Measurements from ENCODE around the gene CLEC3A. TPM values are rescaled to one million over a fixed set of nuclear protein-coding genes. Genes with fewer than 3 reads are reported as not detected.

CLEC3A gene
- total and polyA plus RNA-seq, 4 donors = not detected

GRCh38 chr16:77993111-77993985 is 29.0 kb upstream of the CLEC3A start:
- no peak for ATAC-seq (ENCODE audit: insufficient read depth, low FRiP score)
- Histone ChIP-seq H3K4me1 (ENCODE audit: control insufficient read depth in 5 of 5, insufficient read depth in 5 of 5, low read length in 5 of 5) (peaks cover 0 to 4% (median 0%) of the 10 kb centered on the region in 5 donors), H3K27me3 (ENCODE audit: control insufficient read depth in 3 of 3, insufficient read depth in 3 of 3, low read length in 2 of 3) (no peaks in the 10 kb centered on the region), H3K27ac (ENCODE audit: low read depth in 1 of 2, low read length in 1 of 2) (no peak overlapping the region), H3K4me3 (no peak overlapping the region), H3K9me3 (ENCODE audit: control insufficient read depth in 4 of 4, insufficient read depth in 3 of 4, low read length in 3 of 4) (peaks cover 0 to 4% (median 1%) of the 10 kb centered on the region in 4 donors), H3K36me3 (ENCODE audit: control insufficient read depth in 4 of 4, insufficient read depth in 4 of 4, low read length in 4 of 4) (no peaks in the 10 kb centered on the region), H3K9ac (ENCODE audit: insufficient read depth in 1 of 2, low read length in 2 of 2) (no peak overlapping the region)
- no peak for TF ChIP-seq CTCF (IDR thresholded peaks at IDR 0.05; ENCODE audit: control extremely low read depth, extremely low read depth)
- peak; percentile 27 to 37 (median 32) for DNase-seq
- 45 to 47% methylated on average over 6 of the region's 6 CpGs for WGBS, 2 donors

GRCh38 chr16:77995843-77996455 is 26.4 kb upstream of the CLEC3A start:
- Histone ChIP-seq H3K27ac (ENCODE audit: low read depth in 1 of 2, low read length in 1 of 2) (no peak overlapping the region), H3K4me3 (no peak overlapping the region), H3K9ac (ENCODE audit: insufficient read depth in 1 of 2, low read length in 2 of 2) (no peak overlapping the region), H3K4me1 (ENCODE audit: control insufficient read depth in 5 of 5, insufficient read depth in 5 of 5, low read length in 5 of 5) (peaks cover 0 to 4% (median 0%) of the 10 kb centered on the region in 5 donors), H3K27me3 (ENCODE audit: control insufficient read depth in 3 of 3, insufficient read depth in 3 of 3, low read length in 2 of 3) (no peaks in the 10 kb centered on the region), H3K36me3 (ENCODE audit: control insufficient read depth in 4 of 4, insufficient read depth in 4 of 4, low read length in 4 of 4) (no peaks in the 10 kb centered on the region), H3K9me3 (ENCODE audit: control insufficient read depth in 4 of 4, insufficient read depth in 3 of 4, low read length in 3 of 4) (peaks cover 0 to 5% (median 1%) of the 10 kb centered on the region in 4 donors)
- no peak for ATAC-seq (ENCODE audit: insufficient read depth, low FRiP score)
- TF ChIP-seq CTCF (IDR thresholded peaks at IDR 0.05; ENCODE audit: control extremely low read depth, extremely low read depth) = no peak
- DNase-seq = no peak
- whole genome bisulfite sequencing, 2 donors = 85 to 90% methylated on average over 7 of the region's 7 CpGs

GRCh38 chr16:77998350-77999023 is 23.9 kb upstream of the CLEC3A start:
- H3K9me3 ChIP-seq (ENCODE audit: control insufficient read depth in 4 of 4, insufficient read depth in 3 of 4, low read length in 3 of 4) = peaks cover 0 to 5% (median 1%) of the 10 kb centered on the region in 4 donors
- no peaks in the 10 kb centered on the region for H3K27me3 ChIP-seq (ENCODE audit: control insufficient read depth in 3 of 3, insufficient read depth in 3 of 3, low read length in 2 of 3)
- H3K27ac ChIP-seq (ENCODE audit: low read depth in 1 of 2, low read length in 1 of 2) = no peak overlapping the region
- DNase-seq (no peak), ATAC-seq (ENCODE audit: insufficient read depth, low FRiP score) (no peak)
- 64 to 75% methylated on average over 10 of the region's 10 CpGs for WGBS, 2 donors
- peaks cover 0 to 2% (median 0%) of the 10 kb centered on the region in 5 donors for H3K4me1 ChIP-seq (ENCODE audit: control insufficient read depth in 5 of 5, insufficient read depth in 5 of 5, low read length in 5 of 5)
- H3K4me3 ChIP-seq = no peak overlapping the region
- H3K36me3 ChIP-seq (ENCODE audit: control insufficient read depth in 4 of 4, insufficient read depth in 4 of 4, low read length in 4 of 4) = no peaks in the 10 kb centered on the region
- TF ChIP-seq CTCF (IDR thresholded peaks at IDR 0.05; ENCODE audit: control extremely low read depth, extremely low read depth) = no peak
- H3K9ac ChIP-seq (ENCODE audit: insufficient read depth in 1 of 2, low read length in 2 of 2) = no peak overlapping the region

All from lung (tissue), 12 donors.